Measurements from ENCODE around the gene MACROH2A1. TPM values are rescaled to one million over a fixed set of nuclear protein-coding genes. Genes with fewer than 3 reads are reported as not detected.
A peak's percentile ranks its signal among the peaks of the same experiment; 100 is the strongest.

Gene MACROH2A1
- total and polyA plus RNA-seq, 2 of the 4 experiments (the other 2 are of a cell fraction), result 122 to 126 TPM

DNA sequence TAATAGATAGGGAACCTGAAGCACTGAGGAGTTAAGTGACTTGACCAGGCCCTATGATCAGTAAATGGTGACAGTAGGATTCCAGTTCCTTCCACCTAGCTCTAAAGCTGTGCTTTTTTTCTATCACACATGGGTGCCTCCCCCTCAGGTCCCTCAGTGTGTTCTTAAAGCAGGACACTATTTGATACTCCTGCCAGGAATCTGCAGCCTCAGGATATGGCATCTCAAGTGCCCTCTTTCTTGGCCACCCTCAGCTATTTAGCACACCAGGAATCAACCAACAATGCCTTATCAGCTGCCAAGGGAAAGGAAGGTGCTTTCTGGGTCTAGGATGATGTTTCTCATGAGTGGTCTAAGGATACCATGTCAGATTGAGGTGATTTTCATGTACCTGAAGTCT, 49.1 kb downstream of the MACROH2A1 start:
- intact Hi-C loops (cut with micrococcal nuclease), result loop anchor here (10.0 kb wide), 1 partner anchor 205 kb away; no protein-coding TSS in a partner anchor
- POLR2A ChIA-PET (ENCODE audit: unreplicated experiment), result no interaction called here

More for the DNA sequence above, 49.1 kb downstream of the MACROH2A1 start:
- Histone ChIP-seq H3K18ac (ENCODE audit: low read depth, low read length) (no peak overlapping the region), H3K23ac (ENCODE audit: low read depth, low read length) (peak overlapping the region; percentile 41; the same call in 1 of the 2 replicates), H4K8ac (ENCODE audit: low read depth in 2 of 2, low read length in 2 of 2) (no peak overlapping the region), H3K9me3 (ENCODE audit: control insufficient read depth, insufficient read depth, low read length) (no peaks in the 10 kb centered on the region), H3K9me1 (ENCODE audit: insufficient read depth, low read length) (peaks cover 48% of the 10 kb centered on the region), H3K79me1 (ENCODE audit: low read depth in 1 of 2, low read length in 2 of 2) (peaks cover 54 to 83% of the 10 kb centered on the region in 2 experiments), H3K36me3 (ENCODE audit: control insufficient read depth, insufficient read depth, low read length) (peaks cover 41% of the 10 kb centered on the region), H3K4me2 (ENCODE audit: low read depth, low read length) (no peak overlapping the region), H3K4ac (ENCODE audit: low read depth, low read length) (no peak overlapping the region; the same call in 1 of the 2 replicates), H2BK5ac (ENCODE audit: low read depth, low read length, poor library complexity, severe bottlenecking) (no peak overlapping the region), H3K14ac (replicated peaks; ENCODE audit: low read depth, low read length) (no peak overlapping the region), H2AK5ac (ENCODE audit: low read depth, low read length) (no peak overlapping the region), H3K9ac (ENCODE audit: low read depth, low read length) (no peak overlapping the region), H3K4me1 (ENCODE audit: control insufficient read depth, insufficient read depth, low read length) (peaks cover 23% of the 10 kb centered on the region), H4K91ac (ENCODE audit: insufficient read depth, low read depth, low read length) (no peak overlapping the region), H2BK120ac (ENCODE audit: low read depth, low read length) (no peak overlapping the region), H2AFZ (replicated peaks; ENCODE audit: low read length, poor library complexity) (no peak overlapping the region), H3K27ac (ENCODE audit: insufficient read depth, low read length) (no peak overlapping the region), H2BK15ac (ENCODE audit: low read depth, low read length) (no peak overlapping the region), H2BK20ac (ENCODE audit: low read depth, low read length) (no peak overlapping the region), H3K4me3 (ENCODE audit: insufficient read depth, low read depth, low read length) (no peak overlapping the region), H3K56ac (ENCODE audit: extremely low read depth, insufficient read depth, low read length) (no peak overlapping the region), H4K5ac (ENCODE audit: low read depth, low read length) (no peak overlapping the region), H4K20me1 (ENCODE audit: insufficient read depth, low read length) (peaks cover 19% of the 10 kb centered on the region), H2AK9ac (replicated peaks; ENCODE audit: low read depth, low read length, poor library complexity) (no peak overlapping the region), H3K27me3 (ENCODE audit: control insufficient read depth, insufficient read depth, low read length) (no peaks in the 10 kb centered on the region)
- no peak for ATAC-seq (ENCODE audit: low read depth)
- TF ChIP-seq BHLHE40 (IDR thresholded peaks at IDR 0.05; ENCODE audit: low read depth, low read length) (no peak), CHD1 (IDR thresholded peaks at IDR 0.05; ENCODE audit: low read depth, low read length) (no peak), MAZ (IDR thresholded peaks at IDR 0.05; ENCODE audit: borderline replicate concordance, low read depth, low read length) (no peak), NFE2L2 (IDR thresholded peaks at IDR 0.05; ENCODE audit: low read depth, low read length) (no peak), FOS (IDR thresholded peaks at IDR 0.05; ENCODE audit: low read depth, low read length) (no peak), CEBPB (IDR thresholded peaks at IDR 0.05; ENCODE audit: low read depth, low read length) (no peak), RAD21 (IDR thresholded peaks at IDR 0.05; ENCODE audit: low read length) (no peak), POLR2A (IDR thresholded peaks at IDR 0.05; ENCODE audit: low read depth, low read length) (no peak), RFX5 (IDR thresholded peaks at IDR 0.05; ENCODE audit: low read depth, low read length) (no peak), MXI1 (IDR thresholded peaks at IDR 0.05; ENCODE audit: borderline replicate concordance, low read depth, low read length) (no peak), MAFK (IDR thresholded peaks at IDR 0.05; ENCODE audit: low read depth, low read length) (no peak), SMC3 (IDR thresholded peaks at IDR 0.05; ENCODE audit: low read depth, low read length) (no peak)
- TF ChIP-seq, protein P1, sequence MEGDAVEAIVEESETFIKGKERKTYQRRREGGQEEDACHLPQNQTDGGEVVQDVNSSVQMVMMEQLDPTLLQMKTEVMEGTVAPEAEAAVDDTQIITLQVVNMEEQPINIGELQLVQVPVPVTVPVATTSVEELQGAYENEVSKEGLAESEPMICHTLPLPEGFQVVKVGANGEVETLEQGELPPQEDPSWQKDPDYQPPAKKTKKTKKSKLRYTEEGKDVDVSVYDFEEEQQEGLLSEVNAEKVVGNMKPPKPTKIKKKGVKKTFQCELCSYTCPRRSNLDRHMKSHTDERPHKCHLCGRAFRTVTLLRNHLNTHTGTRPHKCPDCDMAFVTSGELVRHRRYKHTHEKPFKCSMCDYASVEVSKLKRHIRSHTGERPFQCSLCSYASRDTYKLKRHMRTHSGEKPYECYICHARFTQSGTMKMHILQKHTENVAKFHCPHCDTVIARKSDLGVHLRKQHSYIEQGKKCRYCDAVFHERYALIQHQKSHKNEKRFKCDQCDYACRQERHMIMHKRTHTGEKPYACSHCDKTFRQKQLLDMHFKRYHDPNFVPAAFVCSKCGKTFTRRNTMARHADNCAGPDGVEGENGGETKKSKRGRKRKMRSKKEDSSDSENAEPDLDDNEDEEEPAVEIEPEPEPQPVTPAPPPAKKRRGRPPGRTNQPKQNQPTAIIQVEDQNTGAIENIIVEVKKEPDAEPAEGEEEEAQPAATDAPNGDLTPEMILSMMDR (conservative IDR thresholded peaks at IDR 0.05; ENCODE audit: low read depth, low read length), result no peak
- TF ChIP-seq, protein P2, sequence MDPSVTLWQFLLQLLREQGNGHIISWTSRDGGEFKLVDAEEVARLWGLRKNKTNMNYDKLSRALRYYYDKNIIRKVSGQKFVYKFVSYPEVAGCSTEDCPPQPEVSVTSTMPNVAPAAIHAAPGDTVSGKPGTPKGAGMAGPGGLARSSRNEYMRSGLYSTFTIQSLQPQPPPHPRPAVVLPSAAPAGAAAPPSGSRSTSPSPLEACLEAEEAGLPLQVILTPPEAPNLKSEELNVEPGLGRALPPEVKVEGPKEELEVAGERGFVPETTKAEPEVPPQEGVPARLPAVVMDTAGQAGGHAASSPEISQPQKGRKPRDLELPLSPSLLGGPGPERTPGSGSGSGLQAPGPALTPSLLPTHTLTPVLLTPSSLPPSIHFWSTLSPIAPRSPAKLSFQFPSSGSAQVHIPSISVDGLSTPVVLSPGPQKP (IDR thresholded peaks at IDR 0.05; ENCODE audit: borderline replicate concordance, low read depth, low read length), result no peak
- TF ChIP-seq, protein P3, sequence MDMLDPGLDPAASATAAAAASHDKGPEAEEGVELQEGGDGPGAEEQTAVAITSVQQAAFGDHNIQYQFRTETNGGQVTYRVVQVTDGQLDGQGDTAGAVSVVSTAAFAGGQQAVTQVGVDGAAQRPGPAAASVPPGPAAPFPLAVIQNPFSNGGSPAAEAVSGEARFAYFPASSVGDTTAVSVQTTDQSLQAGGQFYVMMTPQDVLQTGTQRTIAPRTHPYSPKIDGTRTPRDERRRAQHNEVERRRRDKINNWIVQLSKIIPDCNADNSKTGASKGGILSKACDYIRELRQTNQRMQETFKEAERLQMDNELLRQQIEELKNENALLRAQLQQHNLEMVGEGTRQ (IDR thresholded peaks at IDR 0.05; ENCODE audit: low read depth, low read length), result no peak
- DNase-seq, result no peak
- dilution Hi-C loops (cut with HindIII; ENCODE audit: low sequenced_read_pairs, unreplicated experiment) (no loop called here), in situ Hi-C loops (cut with MboI; ENCODE audit: low sequenced_read_pairs) (no loop called here)
- no TSS peak for BruUV-seq (replicated peaks)
- CTCF ChIA-PET, result no interaction called here

Data from IMR-90 (cell line).